SK-N-MC (cell line): ENCODE results near the gene DLGAP1.

ENCODE experiments used
- DNase-seq: peaks from one replicate; pipeline ENCODE4 v3.0.0-alpha.2; 2011; ENCODE audit warnings: low read depth, low spot score
- H3K27ac ChIP-seq: fragments of 200-600 bp; sonication (generic); 2 replicates; pipeline ENCODE4 v1.5.1; 2016; ENCODE audit warnings: mixed run types
- H3K36me3 ChIP-seq: fragments of 200-600 bp; sonication (generic); 2 replicates; pipeline ENCODE4 v1.6.1; 2017; ENCODE audit warnings: antibody characterized with exemption, low read length, mixed read lengths; ENCODE audit not compliant: insufficient read depth
- H3K4me3 ChIP-seq: fragments of 200-600 bp; sonication (generic); 2 replicates; pipeline ENCODE4 v1.5.1; 2016
- H3K9ac ChIP-seq: fragments of 200-600 bp; sonication (generic); 2 replicates; pipeline ENCODE4 v1.8.0; 2017; ENCODE audit warnings: mixed run types, mixed read lengths; ENCODE audit not compliant: insufficient read length
- H3K9me3 ChIP-seq: fragments of 200-600 bp; sonication (generic); 2 replicates; pipeline ENCODE4 v1.6.1; 2017; ENCODE audit warnings: low read depth, mild to moderate bottlenecking, antibody characterized with exemption, low read length, moderate library complexity, mixed read lengths
- EZH2 ChIP-seq: fragments of 200-600 bp; sonication (generic); IDR thresholded peaks from one replicate; pipeline ENCODE4 v1.6.1; 2017; ENCODE audit warnings: antibody characterized with exemption
- FOXP2 ChIP-seq: optimal IDR thresholded peaks from 2 replicates; pipeline ENCODE3; 2011; ENCODE audit warnings: mild to moderate bottlenecking, moderate library complexity; ENCODE audit not compliant: insufficient read depth; ENCODE audit errors: extremely low read length, control extremely low read depth
- POLR2AphosphoS5 ChIP-seq: IDR thresholded peaks from 2 replicates; pipeline ENCODE4 v1.6.1; 2012; ENCODE audit warnings: mild to moderate bottlenecking, low read depth, low read length, borderline replicate concordance

Gene DLGAP1

DNA sequence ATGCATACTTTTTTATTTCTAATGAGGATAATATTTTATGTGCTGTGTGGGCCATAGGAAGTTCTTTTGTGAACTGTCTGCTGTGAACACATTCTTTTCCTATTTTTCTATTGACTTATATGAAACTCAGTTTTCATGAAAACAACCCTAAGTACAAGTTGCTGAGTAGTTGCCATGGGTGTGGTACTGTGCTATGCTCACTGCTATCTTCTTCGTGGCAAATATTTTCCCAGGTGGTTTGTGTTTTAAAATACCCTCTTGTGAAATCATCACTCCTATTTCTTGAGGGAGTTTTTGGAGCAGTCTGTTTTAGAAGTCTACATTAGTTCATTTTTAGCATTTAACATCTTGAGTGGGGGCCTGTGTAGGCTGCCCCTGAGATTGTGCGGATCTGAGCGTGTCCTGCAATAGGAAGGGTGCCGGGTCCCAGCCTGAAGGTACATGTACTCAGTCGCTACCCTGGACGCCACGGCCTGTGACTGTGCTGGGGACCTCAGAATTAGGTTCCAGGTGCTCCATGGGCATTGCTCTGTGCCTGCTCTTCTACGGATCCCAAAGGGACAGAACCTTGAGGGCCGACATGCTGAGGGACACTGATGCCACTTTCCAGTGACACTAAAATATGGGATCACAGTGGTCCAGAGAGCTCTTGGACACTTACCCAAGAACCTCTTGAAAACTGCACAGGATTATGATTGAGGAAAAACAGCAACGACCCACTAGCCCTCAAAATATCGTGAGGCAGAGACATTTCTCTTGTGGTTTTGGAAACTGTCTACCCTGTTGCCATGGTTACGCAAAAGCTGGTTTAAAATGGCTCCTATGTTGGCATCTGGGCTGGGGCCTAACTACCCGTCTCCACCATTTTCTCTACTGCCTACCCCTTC lies 524.7 kb downstream of the DLGAP1 start:
- TF ChIP-seq POLR2AphosphoS5 = no peak
- DNase-seq = no peak
- no peaks in the 10 kb centered on the region for H3K36me3 ChIP-seq
- H3K27ac ChIP-seq = no peak overlapping the region
- no peaks in the 10 kb centered on the region for H3K9me3 ChIP-seq
- no peak overlapping the region for H3K9ac ChIP-seq
- no peak overlapping the region for H3K4me3 ChIP-seq

DNA sequence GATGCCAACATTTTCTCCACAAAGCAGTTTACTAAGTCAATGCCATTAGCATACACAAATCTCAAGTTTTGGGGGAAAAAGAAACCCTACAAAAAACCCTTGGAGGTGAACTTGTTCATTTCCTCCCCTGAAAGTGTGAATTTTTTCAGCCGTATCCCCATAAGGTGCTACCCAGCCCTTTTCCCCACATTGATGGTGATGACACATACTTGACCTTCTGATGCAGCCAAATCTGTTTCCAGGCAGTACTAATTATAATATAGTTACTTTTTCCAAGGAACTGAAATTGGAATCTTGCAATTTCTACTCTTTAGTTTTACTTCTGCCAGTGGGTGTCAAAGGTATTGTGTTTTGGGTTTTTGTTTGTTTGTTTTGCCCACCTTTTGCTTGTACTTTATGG lies 530.7 kb downstream of the DLGAP1 start:
- no peak overlapping the region for H3K27ac ChIP-seq
- no peaks in the 10 kb centered on the region for H3K9me3 ChIP-seq
- no peaks in the 10 kb centered on the region for H3K36me3 ChIP-seq
- TF ChIP-seq POLR2AphosphoS5 = no peak
- no peak for TF ChIP-seq FOXP2
- TF ChIP-seq EZH2 = no peak
- no peak overlapping the region for H3K4me3 ChIP-seq
- DNase-seq = no peak
- H3K9ac ChIP-seq = no peak overlapping the region

DNA sequence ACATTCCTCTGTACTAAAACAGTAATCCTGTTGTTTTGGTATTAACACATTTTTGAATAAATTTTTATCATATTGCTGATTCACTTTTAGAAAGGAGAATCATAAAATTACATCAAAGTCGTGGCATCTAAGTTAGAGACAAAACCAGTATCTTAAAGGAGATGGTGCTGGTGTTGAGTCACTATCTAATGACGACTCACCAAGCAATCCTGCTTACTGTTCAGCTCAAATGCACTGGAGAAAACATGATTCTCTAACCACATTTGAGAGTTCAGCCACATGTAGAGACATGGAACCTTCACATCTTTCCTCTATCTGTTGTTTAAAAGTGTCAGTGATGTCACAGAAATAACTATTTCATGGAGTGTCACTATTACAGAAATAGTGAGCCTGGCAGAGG lies 531.4 kb downstream of the DLGAP1 start:
- Histone ChIP-seq H3K4me3 (no peak overlapping the region), H3K9ac (no peak overlapping the region), H3K36me3 (no peaks in the 10 kb centered on the region), H3K27ac (no peak overlapping the region), H3K9me3 (no peaks in the 10 kb centered on the region)
- DNase-seq = no peak
- TF ChIP-seq FOXP2 (no peak), POLR2AphosphoS5 (no peak), EZH2 (no peak)

DNA sequence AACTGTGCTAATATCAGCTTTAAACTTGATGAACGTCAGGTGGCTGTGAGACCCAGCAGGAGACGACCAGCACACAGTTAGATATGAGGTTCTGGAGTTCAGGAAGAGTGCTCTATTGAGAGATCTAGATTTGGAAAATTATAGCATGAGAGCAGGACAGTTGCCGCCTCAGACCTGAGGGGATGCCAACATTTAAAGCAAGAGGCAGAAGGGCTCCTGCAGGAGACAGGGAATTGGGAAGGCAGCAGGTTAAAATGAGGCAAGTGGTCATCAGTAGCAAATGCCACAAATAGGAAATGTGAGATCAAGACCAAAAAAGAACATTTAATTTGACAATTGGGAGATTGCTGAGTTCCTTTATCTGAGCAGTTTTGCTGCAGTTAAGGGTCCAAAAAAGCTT lies 533.3 kb downstream of the DLGAP1 start:
- H3K4me3 ChIP-seq = no peak overlapping the region
- TF ChIP-seq EZH2 (no peak), FOXP2 (no peak), POLR2AphosphoS5 (no peak)
- DNase-seq = no peak
- no peaks in the 10 kb centered on the region for H3K36me3 ChIP-seq
- no peak overlapping the region for H3K27ac ChIP-seq
- H3K9me3 ChIP-seq = no peaks in the 10 kb centered on the region
- H3K9ac ChIP-seq = no peak overlapping the region

DNA sequence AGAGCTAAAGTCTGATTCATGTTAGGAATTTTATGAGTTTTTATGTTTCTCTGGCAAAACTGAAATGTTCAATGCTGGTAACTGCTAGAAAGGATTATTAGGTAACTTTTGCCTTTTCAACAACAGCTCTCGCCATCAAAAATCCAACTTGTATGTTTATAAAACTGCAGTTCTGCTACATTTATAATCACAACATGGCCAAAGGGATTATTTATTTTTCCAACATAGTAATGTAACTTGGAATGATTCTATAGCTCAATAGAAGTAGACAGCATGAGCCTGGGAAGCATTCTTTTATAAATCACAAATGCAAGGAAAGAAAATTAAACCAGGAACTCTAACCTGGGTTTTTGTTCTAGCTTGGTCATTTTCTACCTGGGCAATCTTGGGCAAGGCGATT lies 534.3 kb downstream of the DLGAP1 start:
- Histone ChIP-seq H3K9me3 (no peaks in the 10 kb centered on the region), H3K36me3 (no peaks in the 10 kb centered on the region), H3K27ac (no peak overlapping the region), H3K9ac (no peak overlapping the region), H3K4me3 (no peak overlapping the region)
- no peak for TF ChIP-seq FOXP2
- TF ChIP-seq POLR2AphosphoS5 = no peak
- TF ChIP-seq EZH2 = no peak
- DNase-seq = no peak

DNA sequence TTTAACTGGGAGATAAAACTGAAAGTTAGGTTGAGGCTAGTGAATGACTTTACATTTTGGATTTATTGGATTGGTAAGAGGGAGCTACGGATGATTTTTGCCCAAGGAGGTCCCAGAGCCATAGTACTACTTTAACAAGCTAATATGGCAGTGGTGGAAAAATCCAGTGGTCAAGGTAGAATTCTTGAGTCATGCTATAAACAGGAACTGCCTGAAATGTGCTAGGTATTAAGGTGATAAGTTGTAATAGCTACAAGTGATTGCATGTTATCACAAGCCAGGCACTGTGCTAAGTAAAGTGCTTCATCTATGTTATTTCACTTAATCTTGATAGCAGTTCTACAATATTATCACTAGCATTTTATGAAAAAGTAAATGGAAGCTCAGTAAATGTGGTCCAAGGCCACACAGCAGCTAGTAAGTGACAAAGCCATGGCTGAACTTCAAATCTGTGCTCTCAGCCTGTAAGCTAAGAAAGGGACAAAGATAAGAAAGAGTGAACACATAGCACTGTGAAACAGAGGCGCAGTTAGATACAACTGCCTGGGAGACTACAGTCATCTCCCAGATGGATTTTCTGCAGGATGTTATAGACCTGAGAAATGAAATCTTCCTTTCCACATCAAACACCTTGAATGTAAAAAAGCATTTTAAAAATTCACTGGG lies 535.6 kb downstream of the DLGAP1 start:
- TF ChIP-seq POLR2AphosphoS5 (no peak), EZH2 (no peak), FOXP2 (no peak)
- Histone ChIP-seq H3K27ac (no peak overlapping the region), H3K36me3 (no peaks in the 10 kb centered on the region), H3K9ac (no peak overlapping the region), H3K9me3 (no peaks in the 10 kb centered on the region), H3K4me3 (no peak overlapping the region)
- DNase-seq = no peak

DNA sequence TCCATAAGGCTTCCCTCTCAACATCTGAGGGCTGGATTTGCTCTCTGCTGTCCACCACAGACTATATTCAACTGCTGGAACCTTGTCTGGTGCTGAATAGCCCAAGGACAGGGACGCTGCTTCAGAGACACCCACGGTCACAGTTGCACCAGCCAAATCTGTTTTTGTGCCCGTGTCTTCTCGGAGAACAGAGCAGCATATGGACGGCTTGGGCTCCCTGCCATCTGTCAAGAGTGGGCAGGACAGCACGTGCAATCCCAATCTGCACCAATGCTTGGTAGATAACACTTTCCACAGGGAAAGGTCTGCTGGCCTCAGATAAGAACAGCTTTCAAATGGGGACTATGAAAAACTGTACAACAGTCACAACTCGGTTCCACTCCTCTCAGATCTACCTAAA lies 539.0 kb downstream of the DLGAP1 start:
- no peak for DNase-seq
- H3K9ac ChIP-seq = no peak overlapping the region
- no peaks in the 10 kb centered on the region for H3K9me3 ChIP-seq
- no peaks in the 10 kb centered on the region for H3K36me3 ChIP-seq
- H3K27ac ChIP-seq = no peak overlapping the region
- no peak overlapping the region for H3K4me3 ChIP-seq
- TF ChIP-seq EZH2 (no peak), FOXP2 (no peak), POLR2AphosphoS5 (no peak)

DNA sequence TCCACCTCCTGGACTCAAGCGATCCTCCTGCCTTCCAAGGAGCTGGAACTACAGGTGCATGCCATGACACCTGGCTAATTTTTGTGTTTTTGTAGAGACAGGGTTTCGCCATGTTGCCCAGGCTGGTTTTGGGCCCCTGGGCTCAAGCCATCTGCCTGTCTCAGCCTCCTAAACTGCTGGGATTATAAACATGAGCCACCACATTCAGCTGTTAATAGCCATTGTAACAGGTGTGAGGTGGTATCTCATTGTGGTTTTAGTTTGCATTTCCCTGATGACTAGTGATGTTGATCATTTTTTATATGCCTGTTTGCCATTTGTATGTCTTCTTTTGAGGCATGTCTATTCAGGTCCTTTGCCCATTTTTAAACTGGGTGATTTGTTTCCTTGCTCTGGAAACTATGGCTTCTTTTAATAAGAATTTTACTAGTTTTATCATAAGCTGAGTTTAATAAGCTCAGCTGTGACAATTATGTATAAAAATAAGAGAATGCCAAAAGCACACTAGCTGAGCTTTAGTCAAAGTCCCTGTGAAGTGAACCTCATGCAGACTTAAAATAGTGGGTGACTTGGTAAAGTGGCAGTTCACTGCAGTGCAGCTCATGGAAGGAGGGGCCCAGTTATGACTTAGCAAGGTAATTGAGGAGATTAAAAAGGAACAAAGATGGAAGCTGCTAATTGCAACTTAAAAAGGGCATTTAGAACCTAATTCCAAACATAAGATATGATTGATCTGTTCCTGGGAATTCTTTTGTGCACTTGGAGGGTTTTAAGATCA lies 540.1 kb downstream of the DLGAP1 start:
- H3K4me3 ChIP-seq = no peak overlapping the region
- no peaks in the 10 kb centered on the region for H3K9me3 ChIP-seq
- DNase-seq = no peak
- H3K9ac ChIP-seq = no peak overlapping the region
- no peak overlapping the region for H3K27ac ChIP-seq
- TF ChIP-seq FOXP2 (no peak), EZH2 (no peak), POLR2AphosphoS5 (no peak)
- no peaks in the 10 kb centered on the region for H3K36me3 ChIP-seq
